ENCODE measurements around the gene NOX4.
"Not testable (repeated sequence)": the region's sequence is repeated elsewhere in the genome, so short reads cannot be mapped to it uniquely, and the experiment has no call there.

DNA sequence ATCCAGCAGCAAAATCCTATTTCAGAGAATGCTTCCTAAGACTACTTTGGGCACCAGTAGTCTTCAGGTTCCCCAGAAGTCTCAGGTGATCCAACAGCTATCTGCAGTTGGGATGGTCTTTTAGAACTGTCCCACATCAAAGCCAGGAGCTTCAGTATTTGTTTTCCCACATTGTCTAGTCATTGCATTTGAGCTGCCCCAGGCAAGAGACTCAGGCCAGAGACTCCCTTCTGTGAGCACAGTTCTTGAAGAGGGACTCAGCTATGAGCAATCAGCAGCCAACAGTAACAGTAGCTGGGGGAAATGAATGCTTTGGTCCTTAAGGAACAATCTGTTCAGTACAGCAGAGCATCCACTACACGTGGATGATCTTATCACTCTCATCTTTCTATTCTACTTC, 188.1 kb downstream of the NOX4 start:
- TF ChIP-seq, protein P1, sequence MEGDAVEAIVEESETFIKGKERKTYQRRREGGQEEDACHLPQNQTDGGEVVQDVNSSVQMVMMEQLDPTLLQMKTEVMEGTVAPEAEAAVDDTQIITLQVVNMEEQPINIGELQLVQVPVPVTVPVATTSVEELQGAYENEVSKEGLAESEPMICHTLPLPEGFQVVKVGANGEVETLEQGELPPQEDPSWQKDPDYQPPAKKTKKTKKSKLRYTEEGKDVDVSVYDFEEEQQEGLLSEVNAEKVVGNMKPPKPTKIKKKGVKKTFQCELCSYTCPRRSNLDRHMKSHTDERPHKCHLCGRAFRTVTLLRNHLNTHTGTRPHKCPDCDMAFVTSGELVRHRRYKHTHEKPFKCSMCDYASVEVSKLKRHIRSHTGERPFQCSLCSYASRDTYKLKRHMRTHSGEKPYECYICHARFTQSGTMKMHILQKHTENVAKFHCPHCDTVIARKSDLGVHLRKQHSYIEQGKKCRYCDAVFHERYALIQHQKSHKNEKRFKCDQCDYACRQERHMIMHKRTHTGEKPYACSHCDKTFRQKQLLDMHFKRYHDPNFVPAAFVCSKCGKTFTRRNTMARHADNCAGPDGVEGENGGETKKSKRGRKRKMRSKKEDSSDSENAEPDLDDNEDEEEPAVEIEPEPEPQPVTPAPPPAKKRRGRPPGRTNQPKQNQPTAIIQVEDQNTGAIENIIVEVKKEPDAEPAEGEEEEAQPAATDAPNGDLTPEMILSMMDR (IDR thresholded peaks at IDR 0.05) = not testable (repeated sequence)
- TF ChIP-seq POLR2A (IDR thresholded peaks at IDR 0.05) = not testable (repeated sequence)

Data from esophagus squamous epithelium (tissue), 4 donors.